OCI-LY7 (cell line): ENCODE data around the gene TFIP11.

Experiments used
- CTCF ChIP-seq: fragments of 200-600 bp; sonication (generic); conservative IDR thresholded peaks from 2 replicates; pipeline ENCODE4 v1.5.1; 2014; ENCODE audit warnings: mild to moderate bottlenecking, antibody characterized with exemption, low read length, moderate library complexity, mixed read lengths
- EZH2phosphoT487 ChIP-seq: fragments of 200-600 bp; sonication (generic); IDR thresholded peaks from 2 replicates; pipeline ENCODE4 v1.6.1; 2018; ENCODE audit warnings: low read depth, borderline replicate concordance, mild to moderate bottlenecking, mixed run types, antibody characterized with exemption, low read length, moderate library complexity, mixed read lengths

GRCh38 chr22:26445577-26446275, 66.5 kb downstream of the TFIP11 start:
- TF ChIP-seq CTCF (no peak), EZH2phosphoT487 (no peak)
